ENCODE measurements around the gene MCF2L2.

The MCF2L2 gene

GRCh38 chr3:183309276-183309675, 119.1 kb downstream of the MCF2L2 start:
- Histone ChIP-seq H3K9me3 (ENCODE audit: control insufficient read depth in 2 of 2, low read length in 2 of 2) (no peaks in the 10 kb centered on the region), H3K27ac (ENCODE audit: low read length) (no peak overlapping the region), H3K36me3 (ENCODE audit: control insufficient read depth in 2 of 2, insufficient read depth in 2 of 2, low read length in 2 of 2) (no peaks in the 10 kb centered on the region), H3K4me1 (ENCODE audit: control insufficient read depth, insufficient read depth, low read length) (no peaks in the 10 kb centered on the region), H3K27me3 (ENCODE audit: control insufficient read depth in 1 of 2, insufficient read depth in 2 of 2, low read length in 2 of 2) (no peaks in the 10 kb centered on the region), H3K4me3 (ENCODE audit: low read length in 2 of 2) (no peak overlapping the region), H3K9ac (ENCODE audit: low read length in 2 of 2) (no peak overlapping the region)

- H3K27ac ChIP-seq (ENCODE audit: low read length), result no peak overlapping the region
- H3K9ac ChIP-seq (ENCODE audit: low read length in 2 of 2), result no peak overlapping the region
Measured at GRCh38 chr3:183308751-183309150, 119.7 kb downstream of the MCF2L2 start.

GRCh38 chr3:183307749-183308148, 120.7 kb downstream of the MCF2L2 start:
- Histone ChIP-seq H3K36me3 (ENCODE audit: control insufficient read depth in 2 of 2, insufficient read depth in 2 of 2, low read length in 2 of 2) (no peaks in the 10 kb centered on the region), H3K9me3 (ENCODE audit: control insufficient read depth in 2 of 2, low read length in 2 of 2) (no peaks in the 10 kb centered on the region), H3K4me1 (ENCODE audit: control insufficient read depth, insufficient read depth, low read length) (no peaks in the 10 kb centered on the region), H3K9ac (ENCODE audit: low read length in 2 of 2) (no peak overlapping the region), H3K27ac (ENCODE audit: low read length) (no peak overlapping the region), H3K27me3 (ENCODE audit: control insufficient read depth in 1 of 2, insufficient read depth in 2 of 2, low read length in 2 of 2) (no peaks in the 10 kb centered on the region), H3K4me3 (ENCODE audit: low read length in 2 of 2) (no peak overlapping the region)

More at GRCh38 chr3:183308751-183309150, 119.7 kb downstream of the MCF2L2 start:
- no peaks in the 10 kb centered on the region for H3K36me3 ChIP-seq (ENCODE audit: control insufficient read depth in 2 of 2, insufficient read depth in 2 of 2, low read length in 2 of 2)
- H3K4me1 ChIP-seq (ENCODE audit: control insufficient read depth, insufficient read depth, low read length), result no peaks in the 10 kb centered on the region
- H3K4me3 ChIP-seq (ENCODE audit: low read length in 2 of 2), result no peak overlapping the region
- no peaks in the 10 kb centered on the region for H3K27me3 ChIP-seq (ENCODE audit: control insufficient read depth in 1 of 2, insufficient read depth in 2 of 2, low read length in 2 of 2)
- no peaks in the 10 kb centered on the region for H3K9me3 ChIP-seq (ENCODE audit: control insufficient read depth in 2 of 2, low read length in 2 of 2)

- H3K27me3 ChIP-seq (ENCODE audit: control insufficient read depth in 1 of 2, insufficient read depth in 2 of 2, low read length in 2 of 2), result no peaks in the 10 kb centered on the region
- H3K4me3 ChIP-seq (ENCODE audit: low read length in 2 of 2), result no peak overlapping the region
- H3K27ac ChIP-seq (ENCODE audit: low read length), result no peak overlapping the region
- no peaks in the 10 kb centered on the region for H3K4me1 ChIP-seq (ENCODE audit: control insufficient read depth, insufficient read depth, low read length)
- H3K9ac ChIP-seq (ENCODE audit: low read length in 2 of 2), result no peak overlapping the region
- no peaks in the 10 kb centered on the region for H3K9me3 ChIP-seq (ENCODE audit: control insufficient read depth in 2 of 2, low read length in 2 of 2)
- H3K36me3 ChIP-seq (ENCODE audit: control insufficient read depth in 2 of 2, insufficient read depth in 2 of 2, low read length in 2 of 2), result no peaks in the 10 kb centered on the region
Measured at GRCh38 chr3:183306798-183307671, 121.4 kb downstream of the MCF2L2 start.

- H3K4me3 ChIP-seq (ENCODE audit: low read length in 2 of 2), result no peak overlapping the region
- H3K4me1 ChIP-seq (ENCODE audit: control insufficient read depth, insufficient read depth, low read length), result no peaks in the 10 kb centered on the region
- H3K9ac ChIP-seq (ENCODE audit: low read length in 2 of 2), result no peak overlapping the region
- H3K36me3 ChIP-seq (ENCODE audit: control insufficient read depth in 2 of 2, insufficient read depth in 2 of 2, low read length in 2 of 2), result no peaks in the 10 kb centered on the region
- H3K9me3 ChIP-seq (ENCODE audit: control insufficient read depth in 2 of 2, low read length in 2 of 2), result no peaks in the 10 kb centered on the region
- H3K27me3 ChIP-seq (ENCODE audit: control insufficient read depth in 1 of 2, insufficient read depth in 2 of 2, low read length in 2 of 2), result no peaks in the 10 kb centered on the region
- H3K27ac ChIP-seq (ENCODE audit: low read length), result no peak overlapping the region
Measured at GRCh38 chr3:183303690-183304089, 124.7 kb downstream of the MCF2L2 start.

GRCh38 chr3:183301937-183302580, 126.4 kb downstream of the MCF2L2 start:
- Histone ChIP-seq H3K4me3 (ENCODE audit: low read length in 2 of 2) (no peak overlapping the region), H3K4me1 (ENCODE audit: control insufficient read depth, insufficient read depth, low read length) (no peaks in the 10 kb centered on the region), H3K9ac (ENCODE audit: low read length in 2 of 2) (no peak overlapping the region), H3K27ac (ENCODE audit: low read length) (no peak overlapping the region), H3K27me3 (ENCODE audit: control insufficient read depth in 1 of 2, insufficient read depth in 2 of 2, low read length in 2 of 2) (no peaks in the 10 kb centered on the region), H3K9me3 (ENCODE audit: control insufficient read depth in 2 of 2, low read length in 2 of 2) (no peaks in the 10 kb centered on the region), H3K36me3 (ENCODE audit: control insufficient read depth in 2 of 2, insufficient read depth in 2 of 2, low read length in 2 of 2) (no peaks in the 10 kb centered on the region)

- Histone ChIP-seq H3K27ac (ENCODE audit: low read length) (no peak overlapping the region), H3K27me3 (ENCODE audit: control insufficient read depth in 1 of 2, insufficient read depth in 2 of 2, low read length in 2 of 2) (no peaks in the 10 kb centered on the region), H3K4me3 (ENCODE audit: low read length in 2 of 2) (no peak overlapping the region), H3K36me3 (ENCODE audit: control insufficient read depth in 2 of 2, insufficient read depth in 2 of 2, low read length in 2 of 2) (no peaks in the 10 kb centered on the region), H3K9me3 (ENCODE audit: control insufficient read depth in 2 of 2, low read length in 2 of 2) (no peaks in the 10 kb centered on the region), H3K9ac (ENCODE audit: low read length in 2 of 2) (no peak overlapping the region), H3K4me1 (ENCODE audit: control insufficient read depth, insufficient read depth, low read length) (no peaks in the 10 kb centered on the region)
Measured at GRCh38 chr3:183300996-183301562, 127.3 kb downstream of the MCF2L2 start.

GRCh38 chr3:183299976-183300375, 128.4 kb downstream of the MCF2L2 start:
- Histone ChIP-seq H3K27ac (ENCODE audit: low read length) (no peak overlapping the region), H3K9ac (ENCODE audit: low read length in 2 of 2) (no peak overlapping the region), H3K9me3 (ENCODE audit: control insufficient read depth in 2 of 2, low read length in 2 of 2) (no peaks in the 10 kb centered on the region), H3K4me3 (ENCODE audit: low read length in 2 of 2) (no peak overlapping the region), H3K27me3 (ENCODE audit: control insufficient read depth in 1 of 2, insufficient read depth in 2 of 2, low read length in 2 of 2) (no peaks in the 10 kb centered on the region), H3K4me1 (ENCODE audit: control insufficient read depth, insufficient read depth, low read length) (peaks cover 3% of the 10 kb centered on the region), H3K36me3 (ENCODE audit: control insufficient read depth in 2 of 2, insufficient read depth in 2 of 2, low read length in 2 of 2) (no peaks in the 10 kb centered on the region)

GRCh38 chr3:183298701-183299153, 129.7 kb downstream of the MCF2L2 start:
- Histone ChIP-seq H3K27me3 (ENCODE audit: control insufficient read depth in 1 of 2, insufficient read depth in 2 of 2, low read length in 2 of 2) (no peaks in the 10 kb centered on the region), H3K36me3 (ENCODE audit: control insufficient read depth in 2 of 2, insufficient read depth in 2 of 2, low read length in 2 of 2) (no peaks in the 10 kb centered on the region), H3K27ac (ENCODE audit: low read length) (no peak overlapping the region), H3K4me1 (ENCODE audit: control insufficient read depth, insufficient read depth, low read length) (peaks cover 3% of the 10 kb centered on the region), H3K4me3 (ENCODE audit: low read length in 2 of 2) (no peak overlapping the region), H3K9ac (ENCODE audit: low read length in 2 of 2) (no peak overlapping the region), H3K9me3 (ENCODE audit: control insufficient read depth in 2 of 2, low read length in 2 of 2) (no peaks in the 10 kb centered on the region)

- Histone ChIP-seq H3K27ac (ENCODE audit: low read length) (no peak overlapping the region), H3K9ac (ENCODE audit: low read length in 2 of 2) (no peak overlapping the region)
Measured at GRCh38 chr3:183296944-183297343, 131.5 kb downstream of the MCF2L2 start.

More at GRCh38 chr3:183296944-183297343, 131.5 kb downstream of the MCF2L2 start:
- Histone ChIP-seq H3K9me3 (ENCODE audit: control insufficient read depth in 2 of 2, low read length in 2 of 2) (no peaks in the 10 kb centered on the region), H3K36me3 (ENCODE audit: control insufficient read depth in 2 of 2, insufficient read depth in 2 of 2, low read length in 2 of 2) (no peaks in the 10 kb centered on the region), H3K4me1 (ENCODE audit: control insufficient read depth, insufficient read depth, low read length) (peaks cover 3% of the 10 kb centered on the region), H3K27me3 (ENCODE audit: control insufficient read depth in 1 of 2, insufficient read depth in 2 of 2, low read length in 2 of 2) (no peaks in the 10 kb centered on the region), H3K4me3 (ENCODE audit: low read length in 2 of 2) (no peak overlapping the region)

All from stomach smooth muscle (tissue), 2 donors.